Right ventricle myocardium superior (tissue), 1 donor: ENCODE results near the gene ADAM12. TPM values are rescaled to one million over a fixed set of nuclear protein-coding genes. Genes with fewer than 3 reads are reported as not detected.
"Not testable (repeated sequence)": the region's sequence is repeated elsewhere in the genome, so short reads cannot be mapped to it uniquely, and the experiment has no call there.

ENCODE experiments used
- ATAC-seq: fragments of 200-7000 bp; cut with Tn5 transposase; one replicate; pipeline ENCODE4 v1.9.1; 2020; ENCODE audit warnings: mild to moderate bottlenecking; ENCODE audit not compliant: poor library complexity
- DNase-seq: peaks from one replicate; pipeline ENCODE4 v3.0.0-alpha.2; 2020
- intact Hi-C: fragments of 100-400 bp; cut with DNase I; formaldehyde crosslinking; loops from one replicate; pipeline ENCODE4 v1.11.2; 2022
- total RNA-seq: library from RNA; stranded (reverse); fragmentation: NEBNext Ultra II Directional; extraction: Animal tissue kit (Norgen Biotek cat#: 25700); gene quantifications from one replicate; pipeline ENCODE4 v1.2.1, GENCODE V29; 2021
- donor health status: DM: no; HTN: yes; CAD: no; lungs with severe emphysema.

ADAM12 gene
- total RNA-seq, 1 donor from 2014 or later = 0.38 TPM

DNA sequence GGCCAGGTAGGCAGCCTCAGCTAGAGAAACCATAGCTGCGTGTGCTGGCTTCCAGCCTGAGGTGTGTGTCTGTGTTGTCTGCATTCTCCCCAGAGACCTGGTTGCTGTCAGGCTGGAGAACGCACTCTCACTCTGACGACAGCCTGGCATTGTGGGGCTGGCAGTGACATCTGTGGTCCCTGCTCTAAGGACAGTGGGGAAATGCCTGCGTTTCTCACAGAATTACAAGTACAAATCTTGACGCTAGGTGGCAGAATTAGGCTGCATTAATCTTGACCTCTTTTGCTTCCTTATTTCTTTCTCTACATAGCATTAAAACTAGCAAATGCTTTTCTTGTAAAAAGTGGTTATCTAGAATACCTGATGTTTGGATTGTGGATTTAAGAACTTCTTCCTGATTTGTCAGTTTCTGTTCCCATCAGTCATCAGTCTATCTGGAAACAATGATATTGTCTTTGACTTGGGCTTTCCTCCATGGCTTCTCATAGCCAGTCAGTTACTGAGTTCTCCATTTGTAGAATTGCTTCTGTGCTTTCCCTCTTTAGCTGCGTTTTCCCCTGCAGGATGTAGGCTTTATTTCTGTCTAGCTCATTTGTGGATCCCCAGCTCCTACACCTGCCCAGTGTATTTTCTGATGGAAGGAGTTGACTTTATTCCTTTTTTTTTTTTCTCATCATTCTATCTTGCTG is 405.9 kb downstream of the ADAM12 start:
- ATAC-seq = peak; percentile 77
- intact Hi-C loops = loop anchor here (2.0 to 10.0 kb wide), 6 partner anchors 110 to 1872 kb away; partner anchors contain the start of gene ADAM12

GRCh38 chr10:125980521-125981035 is 407.7 kb downstream of the ADAM12 start:
- intact Hi-C loops = loop anchor here (5.0 to 10.0 kb wide), 5 partner anchors 108 to 1874 kb away; partner anchors contain the start of gene ADAM12
- ATAC-seq = no peak
- no peak for DNase-seq

More for the DNA sequence above, 405.9 kb downstream of the ADAM12 start:
- DNase-seq = no peak

GRCh38 chr10:125979976-125980375 is 408.3 kb downstream of the ADAM12 start:
- no peak for ATAC-seq
- intact Hi-C loops = loop anchor here (5.0 to 10.0 kb wide), 5 partner anchors 108 to 1875 kb away; partner anchors contain the start of gene ADAM12
- no peak for DNase-seq

DNA sequence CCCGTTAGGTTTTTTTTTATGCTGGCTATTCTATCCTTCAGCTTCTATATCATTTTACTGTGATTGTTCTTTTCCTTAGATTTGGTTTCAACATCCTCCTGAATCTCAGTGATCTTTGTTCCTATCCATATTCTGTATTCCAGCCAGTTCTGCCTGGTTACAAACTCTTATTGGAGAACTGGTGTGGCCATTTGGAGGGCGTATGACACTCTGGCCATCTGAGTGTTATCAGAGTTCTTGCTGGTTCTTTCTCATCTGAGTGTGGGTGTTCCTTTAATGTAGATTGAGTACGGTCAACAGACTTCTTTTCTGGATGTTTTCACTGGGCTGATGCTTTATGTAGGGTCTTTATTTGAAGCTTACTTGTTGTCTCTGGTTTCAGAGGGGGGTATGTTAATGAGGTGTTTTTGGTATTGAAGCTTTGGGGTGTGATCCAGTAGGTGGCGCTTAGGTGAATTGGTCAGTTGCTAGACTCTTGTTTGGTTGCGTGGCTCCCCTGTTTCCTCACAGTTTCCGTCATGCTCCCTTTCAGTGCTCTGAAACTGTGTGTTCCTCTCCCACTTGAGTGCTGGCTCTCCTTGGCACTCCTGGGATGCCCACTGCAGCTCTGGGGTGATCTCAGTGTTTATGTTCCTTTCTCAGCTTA is 411.2 kb downstream of the ADAM12 start:
- no peak for ATAC-seq
- DNase-seq = no peak
- intact Hi-C loops = no loop called here

GRCh38 chr10:125970077-125970630 is 418.1 kb downstream of the ADAM12 start:
- ATAC-seq, DNase-seq, intact Hi-C loops: not testable (repeated sequence)

GRCh38 chr10:125967533-125967932 is 420.7 kb downstream of the ADAM12 start:
- intact Hi-C loops = no loop called here
- ATAC-seq (no peak), DNase-seq (no peak)

DNA sequence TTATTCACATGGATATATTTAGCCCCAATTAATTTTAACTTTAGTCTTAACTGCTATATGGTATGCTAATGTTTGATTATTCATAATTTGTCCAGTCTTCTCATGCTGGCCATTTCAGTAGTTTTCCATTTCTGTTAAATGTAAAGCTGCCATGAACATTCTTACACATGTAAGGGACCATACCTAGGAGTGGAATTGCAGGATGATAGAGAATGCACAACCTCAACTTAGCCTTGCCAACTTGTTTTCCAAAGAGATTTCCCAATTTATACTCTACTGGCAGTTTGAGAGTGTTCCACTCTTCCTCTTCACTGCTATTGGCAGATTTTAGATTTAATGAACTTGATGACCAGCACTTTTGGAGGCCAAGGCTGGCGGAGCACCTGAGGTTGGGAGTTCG is 423.7 kb downstream of the ADAM12 start:
- no peak for DNase-seq
- ATAC-seq = no peak
- intact Hi-C loops = no loop called here
